HG03439 (cell line): ENCODE measurements around the gene DHRS1.
"Not testable (repeated sequence)": the region's sequence is repeated elsewhere in the genome, so short reads cannot be mapped to it uniquely, and the experiment has no call there.

ENCODE experiments used
- ATAC-seq: cut with Tn5 transposase; IDR thresholded peaks from one replicate; pipeline ENCODE4 v1.9.1; 2021; ENCODE audit warnings: mild to moderate bottlenecking, moderate library complexity; ENCODE audit not compliant: unreplicated experiment

DHRS1 gene

DNA sequence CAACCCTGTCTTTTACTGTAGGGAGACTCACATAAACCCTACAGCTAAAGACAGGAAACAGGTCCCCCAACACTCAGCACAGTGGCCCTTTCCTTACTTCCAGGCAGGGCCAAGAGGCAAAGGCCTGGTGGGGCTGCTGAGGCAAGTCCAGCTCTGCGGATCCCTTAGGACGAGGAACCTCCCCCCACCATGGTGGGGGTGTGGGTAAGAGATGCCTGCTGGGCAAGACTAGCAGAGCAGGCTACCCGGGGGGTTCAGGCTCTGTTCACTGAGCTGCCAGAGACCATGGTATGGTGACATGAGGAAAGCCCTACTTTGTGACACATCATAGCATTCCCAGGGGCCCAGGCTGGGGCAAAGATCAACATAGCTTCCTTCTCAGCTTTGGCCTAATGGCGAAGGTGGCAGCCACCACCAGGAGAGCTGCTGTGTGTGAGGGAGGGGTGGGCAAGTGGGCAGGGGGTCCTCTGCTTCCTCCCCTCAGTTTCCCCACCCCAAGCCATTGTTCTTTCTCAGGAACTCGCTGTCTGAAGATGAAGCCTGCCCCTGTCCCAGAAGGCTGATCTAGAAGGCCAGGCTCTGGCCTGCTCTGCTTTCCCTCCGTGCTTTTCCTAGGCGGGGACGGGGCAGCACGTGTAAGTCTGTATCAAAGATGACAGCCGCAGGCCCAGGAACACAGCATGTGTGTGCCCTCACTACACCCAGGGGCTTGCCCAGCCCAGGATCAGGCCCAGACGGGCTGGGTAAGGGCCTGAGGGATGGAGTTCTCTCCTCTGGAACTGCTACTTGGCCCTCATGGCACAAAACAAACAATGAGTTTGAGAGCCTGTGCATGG is 47.1 kb downstream of the DHRS1 start:
- no peak for ATAC-seq

DNA sequence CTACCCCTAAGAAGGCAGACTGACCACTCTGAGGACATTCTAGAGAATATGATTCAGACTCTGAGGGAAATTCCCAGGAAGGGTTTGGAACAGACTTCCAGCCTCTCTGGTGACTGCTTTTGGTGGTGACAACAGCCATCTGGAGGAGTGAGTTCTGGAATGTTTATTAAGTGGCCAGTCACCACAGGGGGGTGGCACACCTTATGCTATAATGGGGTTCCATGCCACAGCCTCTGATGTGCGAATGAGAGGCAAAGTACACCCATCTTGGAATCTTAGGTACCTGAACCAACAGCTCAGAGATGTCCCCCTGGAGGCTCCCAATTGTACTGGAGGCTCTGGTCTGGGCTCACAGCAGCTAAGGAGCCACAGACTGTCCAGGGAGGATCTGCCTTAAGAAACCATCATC is 47.7 kb downstream of the DHRS1 start:
- no peak for ATAC-seq

DNA sequence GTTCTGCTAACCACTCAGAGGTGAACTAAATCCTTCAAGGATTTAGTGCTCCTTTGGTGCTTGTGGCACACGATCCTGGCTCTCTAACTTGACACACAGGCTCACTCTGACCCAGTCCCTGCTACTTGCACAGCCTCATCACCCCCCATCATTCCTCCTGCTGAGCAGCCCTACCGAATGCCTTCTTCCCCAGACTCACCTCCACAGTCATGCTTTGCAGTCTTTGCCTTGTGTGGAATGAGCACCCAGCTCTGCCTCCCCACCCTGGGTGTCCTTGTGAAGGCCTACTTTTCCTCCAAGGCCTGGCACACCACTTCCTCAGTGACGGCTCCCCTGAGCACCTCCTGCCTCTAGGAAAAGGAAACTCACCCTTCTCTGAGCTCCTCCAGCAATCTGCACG is 49.2 kb downstream of the DHRS1 start:
- ATAC-seq = no peak

DNA sequence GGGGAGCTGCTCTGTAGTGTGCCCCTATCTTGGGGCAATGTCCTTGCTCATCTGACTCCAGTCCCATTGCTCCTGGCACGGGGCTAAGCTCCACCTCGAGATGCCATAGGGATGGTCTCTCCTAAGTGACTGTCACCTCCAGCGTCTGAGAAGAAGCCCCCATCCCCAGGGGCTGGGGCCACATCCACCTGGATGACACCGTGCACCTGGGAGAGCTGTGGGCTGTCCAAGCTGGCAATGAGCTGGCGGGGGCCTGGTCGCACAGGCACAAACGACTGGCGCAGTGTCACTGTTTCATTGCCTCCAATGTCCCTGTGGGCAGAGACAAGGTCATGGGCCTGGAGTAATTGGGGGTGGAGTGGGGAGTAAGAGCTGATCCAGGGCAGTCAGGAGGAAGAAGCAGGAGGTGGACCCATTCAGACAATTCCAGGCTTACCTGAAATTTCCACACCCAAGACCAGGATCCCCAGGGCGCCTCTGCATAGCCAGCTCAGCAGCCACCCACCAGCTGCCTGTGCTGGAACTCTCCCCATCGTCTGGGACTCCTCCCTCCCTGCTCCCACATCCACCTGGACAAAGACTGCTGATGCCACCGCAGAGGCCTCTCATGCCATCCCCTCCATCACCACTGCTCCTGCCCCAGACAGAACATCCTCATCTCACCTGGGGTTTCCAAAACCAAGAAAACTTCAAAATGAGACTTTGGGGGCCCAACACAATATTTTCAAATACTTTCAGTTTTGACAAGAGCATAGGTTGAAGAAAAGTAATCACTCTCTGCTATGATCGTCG is 50.2 kb downstream of the DHRS1 start:
- no peak for ATAC-seq

DNA sequence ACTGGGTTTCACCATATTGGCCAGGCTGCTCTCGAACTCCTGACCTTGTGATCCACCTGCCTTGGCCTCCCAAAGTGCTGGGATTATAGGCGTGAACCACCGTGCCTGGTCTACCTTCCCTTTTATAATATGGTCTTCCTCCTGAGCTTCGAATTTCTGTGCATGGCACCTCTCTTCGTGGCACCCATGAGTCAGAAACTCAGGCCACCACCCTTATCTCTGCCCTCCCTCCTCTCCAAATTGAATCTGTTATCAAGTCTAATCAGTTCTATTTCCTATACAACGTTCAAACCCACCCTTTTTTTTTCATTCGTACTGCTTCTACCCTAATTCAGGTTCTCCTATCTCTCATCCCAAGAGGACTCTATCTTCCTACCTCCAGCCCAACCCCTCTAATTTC is 52.2 kb downstream of the DHRS1 start:
- no peak for ATAC-seq

DNA sequence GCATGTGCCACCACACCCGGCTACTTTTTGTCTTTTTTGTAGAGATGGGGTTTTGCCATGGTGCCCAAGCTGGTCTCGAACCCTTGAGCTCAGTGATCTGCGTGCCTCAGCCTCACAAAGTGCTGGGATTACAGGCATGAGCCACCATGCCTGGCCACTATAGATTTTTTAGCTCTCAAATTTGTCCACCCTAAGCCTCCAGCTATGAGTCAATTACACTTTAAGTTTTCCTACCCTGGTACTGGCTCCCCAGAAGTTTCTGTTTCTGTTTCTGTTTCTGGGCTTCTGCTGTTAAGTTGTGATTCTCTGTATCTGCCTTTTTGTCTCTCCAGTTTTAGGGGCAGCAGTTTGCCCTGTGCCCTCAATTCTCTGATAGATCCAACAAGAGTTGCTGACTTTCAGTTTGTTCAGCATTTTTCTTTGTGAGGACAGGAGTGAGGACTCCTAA is 52.8 kb downstream of the DHRS1 start:
- no peak for ATAC-seq

DNA sequence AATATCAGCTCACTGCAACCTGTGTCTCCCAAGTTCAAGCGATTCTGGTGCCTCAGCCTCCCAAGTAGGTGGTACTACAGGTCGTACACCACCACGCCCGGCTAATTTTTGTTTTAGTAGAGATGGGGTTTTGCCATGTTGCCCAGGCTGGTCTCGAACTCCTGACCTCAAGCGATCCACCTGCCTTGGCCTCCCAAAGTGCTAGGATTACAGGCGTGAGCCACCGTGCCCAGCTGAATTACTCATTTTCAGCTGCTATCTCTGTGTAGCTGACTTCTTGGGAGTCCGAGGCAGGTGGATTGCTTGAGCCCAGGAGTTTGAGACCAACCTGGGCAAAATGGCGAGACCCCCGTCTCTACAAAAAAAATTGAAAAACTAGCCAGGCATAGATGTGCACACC is 54.2 kb downstream of the DHRS1 start:
- ATAC-seq = not testable (repeated sequence)

DNA sequence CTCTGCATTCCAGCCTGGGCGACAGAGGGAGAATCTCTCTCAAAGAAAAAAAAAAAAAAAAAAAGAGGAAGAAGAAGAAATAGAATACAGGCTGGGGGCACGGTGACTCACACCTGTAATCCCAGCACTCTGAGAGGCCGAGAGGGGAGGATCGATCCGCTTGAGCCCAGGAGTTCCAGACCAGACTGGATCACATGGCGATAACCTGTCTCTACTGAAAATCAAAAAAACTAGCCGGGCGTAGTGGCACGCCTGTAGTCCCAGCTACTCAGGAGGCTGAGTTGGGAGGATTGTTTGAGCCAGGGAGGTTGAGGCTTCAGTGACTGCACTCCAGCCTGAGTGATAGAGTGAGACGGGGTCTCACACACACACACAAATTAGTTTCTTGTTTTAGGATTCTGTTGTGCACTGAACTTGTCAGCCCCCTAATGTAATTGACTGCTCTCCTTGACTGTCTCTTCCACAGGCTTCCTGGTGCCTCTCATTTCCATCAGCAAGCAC is 56.2 kb downstream of the DHRS1 start:
- no peak for ATAC-seq

DNA sequence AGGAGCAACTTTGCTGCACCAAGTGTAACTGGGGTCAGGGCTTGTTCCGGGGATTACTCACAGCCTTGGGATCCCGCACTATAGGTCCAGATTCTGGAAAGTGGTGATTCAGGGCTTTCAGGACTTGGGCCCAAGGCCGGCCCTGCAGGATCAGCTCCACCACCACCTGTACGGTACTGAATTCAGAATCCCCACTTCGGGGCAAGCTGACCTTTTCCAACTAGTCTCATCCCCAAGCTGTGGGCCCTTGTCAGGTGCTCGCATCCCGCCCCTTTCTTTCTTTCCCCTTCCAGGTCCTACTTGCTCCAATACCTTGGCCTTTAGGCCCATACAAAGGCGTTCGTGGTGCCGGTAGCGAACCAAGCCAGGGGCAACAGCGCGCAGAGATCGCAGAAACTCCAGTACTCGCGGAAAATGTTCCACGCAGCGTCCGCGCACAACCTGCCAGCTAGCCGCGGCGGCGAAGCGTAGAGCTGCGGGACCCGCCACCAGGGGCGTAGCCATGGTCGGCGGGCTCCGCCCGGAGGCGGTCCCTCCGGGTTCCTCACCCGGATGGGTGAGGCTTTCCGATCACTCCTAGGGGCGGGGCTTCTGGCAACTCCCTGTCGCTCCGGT is 57.6 kb downstream of the DHRS1 start:
- peak; percentile 77 for ATAC-seq
